HG03108 (cell line): ENCODE data around the gene ADAP1.

Source experiments
- ATAC-seq: cut with Tn5 transposase; IDR thresholded peaks from one replicate; pipeline ENCODE4 v1.9.1; 2021; ENCODE audit warnings: moderate library complexity; ENCODE audit not compliant: unreplicated experiment

ADAP1 gene

DNA sequence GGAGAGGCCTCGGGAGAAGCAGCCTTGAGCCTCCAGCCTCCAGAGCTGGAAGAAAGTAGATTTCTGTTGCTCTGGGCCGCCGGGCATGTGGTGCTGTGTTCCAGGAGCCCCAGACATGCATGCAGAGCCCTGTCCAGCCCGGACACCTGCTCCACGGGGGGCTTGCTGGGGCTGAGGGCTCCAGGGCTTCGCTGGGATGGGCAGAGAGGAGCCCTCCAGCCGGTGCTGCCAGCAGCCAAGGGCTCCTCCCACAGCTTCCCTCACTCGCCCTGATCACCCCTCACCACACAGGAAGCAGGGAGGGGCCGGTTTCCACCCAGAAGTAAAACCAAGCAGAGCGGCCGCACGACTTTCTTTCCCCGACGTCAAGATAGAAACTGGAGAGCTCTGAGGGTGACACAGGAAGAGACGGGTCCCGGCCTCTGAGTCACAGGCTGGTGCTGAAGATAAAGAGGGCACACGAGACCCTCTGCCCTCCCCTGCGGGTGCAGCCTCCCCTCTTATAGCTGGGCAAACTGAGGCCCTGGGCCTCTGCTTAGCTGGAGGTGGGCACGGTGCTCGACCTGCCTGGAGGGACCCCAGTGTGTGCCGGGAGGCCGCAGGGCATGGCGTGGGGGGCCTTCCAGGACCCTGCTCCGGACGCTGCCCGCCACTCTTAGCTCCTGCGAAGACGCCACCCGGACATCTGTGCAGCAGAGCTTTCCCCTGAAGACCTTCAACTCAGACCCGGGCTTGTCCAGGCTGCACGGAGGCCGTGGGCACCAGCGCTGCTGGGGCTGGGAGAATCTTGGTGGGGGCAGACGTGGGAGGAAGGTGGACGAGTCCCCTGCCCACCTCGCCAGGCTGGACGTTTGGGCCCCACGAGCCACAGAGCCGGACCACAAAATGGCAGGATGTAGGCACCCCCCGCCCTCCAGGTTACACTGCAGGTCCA, 31.1 kb downstream of the ADAP1 start:
- ATAC-seq = peak; percentile 73

DNA sequence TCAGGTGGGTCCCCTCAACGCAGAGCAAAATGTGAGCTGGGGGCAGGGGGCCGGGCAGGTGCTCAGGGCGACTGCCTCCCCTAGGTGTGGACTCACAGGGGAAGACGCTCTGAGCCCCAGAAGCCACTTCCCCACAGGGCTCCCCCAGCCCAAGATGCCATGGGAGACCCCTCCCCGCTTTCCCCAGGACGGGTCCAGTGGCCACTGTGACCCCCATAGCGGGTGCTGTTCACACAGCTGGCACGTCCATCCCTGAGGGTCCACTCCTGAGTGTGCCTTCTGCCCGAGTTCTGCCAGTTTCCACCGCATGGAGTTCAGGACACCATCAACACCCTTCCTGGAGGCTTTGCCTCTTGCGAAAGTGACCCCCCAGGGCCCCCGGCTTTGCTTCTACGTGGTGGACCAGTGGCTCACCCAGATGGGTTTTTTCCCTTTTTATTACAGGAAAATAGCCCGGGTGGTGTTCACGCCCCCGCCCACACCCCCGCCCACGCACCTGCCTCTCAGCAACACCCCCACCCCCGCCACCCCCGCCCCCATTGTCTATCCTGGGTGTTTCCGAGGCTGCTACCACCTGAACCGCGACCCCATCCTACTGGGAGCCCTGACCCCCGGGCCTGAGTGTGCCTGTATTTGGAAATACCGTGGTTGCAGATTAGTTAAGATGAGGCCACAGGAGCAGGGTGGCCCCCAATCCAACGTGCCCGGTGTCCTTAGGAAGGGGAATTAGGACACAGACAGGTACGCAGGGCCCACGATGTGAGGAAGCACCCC, 32.0 kb downstream of the ADAP1 start:
- no peak for ATAC-seq

DNA sequence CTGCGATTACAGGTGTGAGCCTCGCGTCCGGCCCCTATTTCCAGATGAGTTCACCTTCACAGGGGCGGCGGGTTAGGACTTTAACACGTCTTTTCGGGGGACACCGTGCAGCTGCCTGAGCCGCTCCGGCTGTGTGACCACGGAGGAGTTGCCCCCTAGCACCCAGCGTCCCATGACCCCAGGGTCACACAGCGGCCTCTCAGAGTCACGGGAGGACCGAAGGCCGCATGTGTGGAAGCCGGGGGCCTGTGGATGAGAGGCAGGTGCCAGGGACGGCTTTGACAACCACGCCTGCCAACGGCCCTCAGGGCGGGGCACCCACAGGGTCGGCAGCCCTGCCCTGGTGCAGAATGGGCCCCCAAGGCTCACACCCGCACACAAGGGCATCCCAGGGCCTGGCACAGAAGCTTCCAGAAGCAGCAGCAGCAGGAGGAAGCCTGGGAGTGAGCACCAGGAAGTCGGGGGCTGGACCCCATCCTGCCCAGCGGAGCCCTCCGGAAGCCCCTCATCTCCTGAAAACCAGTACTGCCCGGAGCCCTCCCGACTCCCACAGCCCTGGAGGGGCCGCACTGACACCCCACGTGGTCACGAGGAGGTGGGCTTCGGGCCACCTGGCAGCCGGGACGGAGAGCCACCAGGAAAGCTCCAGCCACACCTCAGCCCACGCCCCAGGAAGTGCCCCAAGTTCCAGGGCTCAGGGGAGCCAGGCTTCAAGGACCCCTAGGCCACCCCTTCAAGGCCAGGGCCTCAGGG, 32.7 kb downstream of the ADAP1 start:
- no peak for ATAC-seq

DNA sequence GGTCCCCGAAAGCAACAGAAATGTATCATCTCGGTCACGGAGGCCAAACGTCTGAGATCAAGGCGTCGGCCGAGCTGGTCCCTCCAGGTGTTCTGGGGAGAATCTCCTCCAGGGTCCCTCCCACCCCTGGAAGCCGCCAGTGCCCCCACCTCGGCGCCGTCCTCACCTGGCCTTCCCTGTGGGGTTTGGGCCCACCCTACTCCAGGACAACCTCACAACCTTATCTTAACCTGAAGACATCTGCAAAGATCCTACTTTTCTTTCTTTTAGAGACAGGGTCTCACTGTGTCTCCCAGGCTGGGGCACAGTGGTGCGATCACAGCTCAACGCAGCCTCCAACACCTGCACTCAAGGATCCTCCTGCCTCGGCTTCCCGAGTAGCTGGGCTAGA, 33.4 kb downstream of the ADAP1 start:
- no peak for ATAC-seq

DNA sequence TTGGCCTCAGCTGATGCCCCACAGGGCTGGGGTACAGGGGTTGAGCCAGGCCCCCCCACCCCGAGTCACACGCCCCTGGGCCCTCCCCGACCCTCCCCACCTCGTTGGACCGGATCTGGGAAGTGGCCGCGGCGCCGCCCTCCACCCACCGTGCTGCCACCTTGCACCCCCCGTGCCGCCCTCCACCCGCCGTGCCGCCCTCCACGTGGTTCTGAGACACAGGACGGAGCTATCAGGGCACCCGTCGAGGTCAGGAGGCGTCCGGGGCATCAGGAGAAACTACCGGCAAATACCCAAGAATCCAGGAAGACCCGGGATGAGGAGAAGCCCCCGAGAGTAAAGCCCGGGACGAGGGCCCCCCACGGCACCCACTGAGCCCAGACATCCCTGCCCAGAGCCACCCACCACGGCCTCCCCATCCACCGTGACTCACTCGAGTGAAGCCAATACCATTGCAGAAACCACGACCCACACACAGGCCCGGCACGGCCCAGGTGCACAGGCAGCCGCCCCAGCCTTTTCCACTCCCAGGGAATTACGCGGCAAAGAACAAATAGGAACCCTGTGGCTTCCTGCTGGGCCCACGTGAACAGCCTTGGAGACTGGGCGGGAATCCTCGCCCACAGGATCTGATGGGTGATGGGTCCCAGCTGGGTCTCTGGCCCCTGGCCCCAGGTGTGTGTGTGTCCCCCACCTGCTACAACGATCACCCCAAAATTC, 34.0 kb downstream of the ADAP1 start:
- no peak for ATAC-seq

DNA sequence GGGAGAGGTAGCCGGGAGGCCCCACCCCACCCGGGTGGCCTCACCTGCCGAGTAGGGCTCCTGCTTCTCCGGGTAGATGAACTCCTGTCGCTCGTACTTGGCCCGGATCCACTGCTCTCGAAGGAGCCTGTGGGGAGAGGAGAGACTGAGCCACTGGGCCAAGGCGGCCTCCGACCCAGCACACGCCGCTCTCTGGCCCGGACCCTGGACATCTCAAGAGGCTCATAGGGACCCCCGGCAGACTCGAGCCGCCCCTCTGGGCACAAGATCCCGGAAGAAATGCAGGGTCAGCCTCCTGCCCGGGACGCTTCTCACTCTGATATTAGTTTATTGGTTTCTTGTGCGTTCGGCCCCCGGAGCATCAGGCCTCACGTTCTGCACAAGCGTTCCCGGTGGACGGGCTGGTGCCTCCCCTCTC, 34.5 kb downstream of the ADAP1 start:
- ATAC-seq = no peak

DNA sequence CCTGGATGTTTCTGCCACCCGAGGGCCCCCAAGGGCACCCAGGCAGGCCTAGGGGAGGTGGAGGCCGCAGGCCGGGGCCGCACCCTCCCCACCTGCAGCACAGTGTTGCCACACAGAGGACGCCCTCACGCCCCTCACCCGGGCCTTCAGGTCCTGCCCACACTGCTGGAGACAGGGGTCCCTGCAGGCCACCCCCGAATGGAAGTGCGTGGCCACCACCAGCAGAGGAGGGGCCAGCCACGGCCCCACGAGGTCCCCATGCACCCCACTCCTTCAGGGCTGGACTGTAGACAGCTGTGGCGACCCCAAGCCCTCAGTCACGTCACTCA, 35.4 kb downstream of the ADAP1 start:
- no peak for ATAC-seq

DNA sequence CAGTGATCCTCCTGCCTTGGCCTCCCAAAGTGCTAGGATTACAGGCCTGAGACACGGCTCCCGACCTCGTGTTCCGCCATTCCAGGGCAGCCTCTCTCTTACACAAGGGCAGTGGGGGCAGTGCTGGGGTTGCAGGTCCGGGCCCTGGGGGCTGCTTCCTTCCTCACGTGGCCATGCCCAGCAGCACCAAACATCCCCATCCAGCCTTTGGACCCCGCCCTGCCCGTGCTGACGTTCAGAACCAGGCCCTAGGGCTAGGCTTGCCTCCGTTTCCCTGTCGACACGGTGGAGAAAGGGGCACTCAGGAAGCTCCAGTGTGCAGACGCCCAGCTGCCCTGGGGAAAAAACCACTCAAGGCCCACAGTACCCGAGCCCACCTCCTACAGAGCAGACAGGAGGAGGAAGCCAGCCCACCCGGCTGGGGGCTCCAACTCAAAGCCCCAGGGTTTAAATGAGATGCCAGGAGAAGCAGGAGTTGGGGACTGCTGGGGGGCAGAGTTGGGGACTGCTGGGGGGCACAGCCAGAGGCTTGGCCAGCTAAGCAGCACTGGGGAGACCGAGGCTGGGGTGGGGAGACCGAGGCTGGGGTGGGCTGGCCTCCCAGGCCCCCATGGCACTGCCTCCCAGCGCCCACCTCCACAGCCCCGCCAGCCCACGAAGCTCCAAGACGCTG, 35.9 kb downstream of the ADAP1 start:
- no peak for ATAC-seq

DNA sequence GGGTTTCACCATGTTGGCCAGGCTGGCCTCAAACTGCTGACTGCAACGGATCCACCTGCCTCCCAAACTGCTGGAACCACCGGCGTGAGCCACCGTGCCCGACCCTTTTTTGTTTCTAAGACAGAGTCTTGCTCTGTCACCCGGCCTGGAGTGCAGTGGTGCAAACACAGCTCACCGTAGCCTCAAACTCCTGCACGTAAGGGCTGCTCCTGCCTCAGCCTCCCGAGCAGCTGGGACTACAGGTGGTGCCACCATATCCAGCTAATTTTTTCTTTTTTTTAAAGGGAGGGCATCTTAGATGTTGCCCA, 36.4 kb downstream of the ADAP1 start:
- ATAC-seq = no peak

DNA sequence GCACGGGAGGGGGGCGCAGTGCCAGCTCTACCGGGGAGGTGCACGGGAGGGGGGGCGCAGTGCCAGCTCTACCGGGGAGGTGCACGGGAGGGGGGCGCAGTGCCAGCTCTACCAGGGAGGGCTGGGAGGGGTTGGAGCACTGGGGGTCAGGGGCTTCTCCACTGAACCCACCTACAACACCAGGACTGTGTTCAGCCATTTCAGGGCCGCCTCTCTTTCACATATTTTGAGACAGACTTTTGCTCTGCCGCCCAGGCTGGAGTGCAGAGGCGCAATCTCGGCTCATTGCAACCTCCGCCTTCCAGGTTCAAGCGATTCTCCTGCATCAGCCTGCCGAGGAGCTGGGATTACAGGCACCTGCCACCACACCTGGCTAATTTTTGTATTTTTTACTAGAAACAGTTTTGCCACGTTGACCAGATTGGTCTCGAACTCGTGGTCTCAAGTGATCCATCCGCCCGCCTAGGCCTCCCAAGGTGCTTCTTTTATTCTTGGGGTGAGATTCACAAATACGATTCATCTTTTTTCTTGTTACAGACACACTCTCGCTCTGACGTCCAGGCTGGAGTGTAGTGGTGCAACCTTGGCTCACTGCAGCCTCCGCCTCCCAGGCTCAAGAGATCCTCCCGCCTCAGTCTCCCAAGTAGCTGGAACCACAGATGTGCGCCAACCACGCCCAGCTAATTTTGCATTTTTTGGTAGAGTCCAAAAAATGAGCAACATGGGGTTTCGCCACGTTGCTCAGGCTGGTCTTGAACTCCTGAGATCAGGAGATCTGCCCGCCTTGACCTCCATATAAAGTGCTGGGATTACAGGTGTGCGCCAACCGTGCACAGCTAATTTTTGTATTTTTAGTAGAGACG, 37.0 kb downstream of the ADAP1 start:
- no peak for ATAC-seq

DNA sequence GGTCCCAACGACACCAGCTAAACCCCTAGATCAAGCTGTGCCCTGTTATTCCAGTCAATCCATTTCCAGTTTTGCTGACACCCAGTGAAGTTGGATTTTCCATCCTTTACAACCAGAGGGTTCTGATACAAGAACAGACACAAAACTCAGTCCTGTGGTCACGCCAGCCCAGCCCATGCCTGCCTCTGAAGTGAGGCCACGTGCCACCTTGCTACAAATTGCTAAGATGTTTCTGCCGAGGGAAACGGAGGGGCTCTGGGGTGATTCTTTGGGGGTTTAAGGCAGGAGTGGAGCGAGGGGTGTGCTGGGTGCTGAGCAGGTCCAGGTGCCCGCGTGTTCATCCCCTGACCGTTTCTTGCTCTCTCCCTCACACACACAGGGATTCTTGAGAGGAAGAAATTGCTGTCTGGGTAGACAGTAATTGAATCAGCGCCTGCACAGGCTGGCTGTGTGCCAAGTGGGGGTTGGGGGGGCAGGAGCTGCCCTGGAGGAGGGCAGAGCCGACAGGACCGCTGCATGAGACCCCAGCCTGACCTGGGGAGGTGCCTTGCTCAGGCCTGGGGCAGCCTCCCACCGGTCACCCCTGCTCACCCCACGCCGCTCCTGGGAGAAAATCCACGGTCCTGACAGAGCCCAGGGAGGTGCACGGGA, 38.1 kb downstream of the ADAP1 start:
- ATAC-seq = no peak

DNA sequence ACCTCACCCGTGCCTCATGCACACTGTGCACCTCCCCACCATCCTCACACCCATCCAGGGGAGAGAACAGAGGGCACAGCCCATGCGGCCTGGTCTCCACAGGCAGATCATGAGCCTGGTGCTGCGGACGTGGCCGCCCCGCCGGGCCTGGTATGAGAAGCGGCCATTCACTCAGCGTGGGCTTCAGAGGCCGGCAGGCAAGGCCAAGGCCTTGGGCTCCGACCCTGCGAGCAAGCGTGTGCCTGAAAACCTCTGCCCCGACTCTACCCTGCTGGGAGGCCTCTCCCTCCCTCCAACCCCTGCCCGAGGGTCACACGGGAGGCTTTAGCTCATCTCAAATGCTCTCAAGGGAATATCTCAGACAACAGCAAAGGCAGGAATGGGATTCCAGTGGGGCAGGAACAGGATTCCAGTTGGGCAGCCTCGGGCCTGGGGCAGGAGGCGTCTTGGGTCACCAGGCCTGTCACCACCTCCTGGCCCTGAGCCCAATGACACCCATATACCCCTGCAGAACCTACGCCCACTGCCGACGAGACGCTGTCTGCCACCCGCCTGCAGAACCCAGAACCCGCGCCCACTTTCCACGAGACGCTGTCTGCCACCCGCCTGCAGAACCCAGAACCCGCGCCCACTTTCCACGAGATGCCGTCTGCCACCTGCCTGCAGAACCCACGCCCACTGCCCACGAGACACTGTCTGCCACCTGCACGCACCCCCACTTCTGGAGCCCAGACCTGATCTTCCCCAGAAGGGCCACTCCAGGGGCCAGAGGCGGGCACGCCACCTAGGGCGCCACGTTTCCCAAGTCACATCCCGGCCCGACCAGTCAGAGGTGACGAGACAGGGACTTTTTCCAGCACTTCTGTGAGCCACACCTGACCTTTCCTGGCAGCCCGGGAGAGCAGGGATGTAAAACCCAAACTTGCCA, 38.9 kb downstream of the ADAP1 start:
- no peak for ATAC-seq

DNA sequence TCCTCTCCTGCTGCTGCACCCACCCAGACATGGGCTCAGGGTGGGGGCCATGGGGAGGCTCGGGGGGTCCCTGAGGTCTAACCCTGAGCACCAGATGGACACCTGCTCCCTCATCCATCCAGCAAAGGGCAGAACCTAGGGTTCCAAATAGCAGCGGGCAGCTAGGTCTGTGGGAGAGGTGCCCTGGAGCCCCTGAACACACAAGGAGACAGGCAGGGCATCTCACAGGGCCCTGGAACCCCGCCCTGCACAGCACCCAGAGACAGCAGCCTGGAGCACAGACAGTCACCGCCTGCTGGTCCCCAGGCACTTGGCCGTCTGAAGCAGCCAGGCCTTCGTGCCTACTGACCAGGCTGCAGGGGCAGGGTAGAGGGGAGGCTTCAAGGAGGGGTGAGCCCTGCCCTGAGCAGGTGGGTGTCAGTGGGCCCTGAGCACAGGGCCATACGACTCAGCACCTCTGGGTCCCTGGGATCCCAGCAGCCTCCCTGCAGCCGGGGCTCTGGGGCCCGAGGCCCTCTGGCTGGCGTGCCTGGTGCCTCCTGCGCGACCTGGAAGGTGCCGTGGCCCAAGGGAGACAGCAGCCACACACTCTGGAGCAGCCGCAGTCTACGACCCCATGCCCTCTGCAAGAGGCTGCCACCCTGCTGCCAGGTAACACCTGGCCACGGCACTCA, 39.8 kb downstream of the ADAP1 start:
- ATAC-seq = no peak

DNA sequence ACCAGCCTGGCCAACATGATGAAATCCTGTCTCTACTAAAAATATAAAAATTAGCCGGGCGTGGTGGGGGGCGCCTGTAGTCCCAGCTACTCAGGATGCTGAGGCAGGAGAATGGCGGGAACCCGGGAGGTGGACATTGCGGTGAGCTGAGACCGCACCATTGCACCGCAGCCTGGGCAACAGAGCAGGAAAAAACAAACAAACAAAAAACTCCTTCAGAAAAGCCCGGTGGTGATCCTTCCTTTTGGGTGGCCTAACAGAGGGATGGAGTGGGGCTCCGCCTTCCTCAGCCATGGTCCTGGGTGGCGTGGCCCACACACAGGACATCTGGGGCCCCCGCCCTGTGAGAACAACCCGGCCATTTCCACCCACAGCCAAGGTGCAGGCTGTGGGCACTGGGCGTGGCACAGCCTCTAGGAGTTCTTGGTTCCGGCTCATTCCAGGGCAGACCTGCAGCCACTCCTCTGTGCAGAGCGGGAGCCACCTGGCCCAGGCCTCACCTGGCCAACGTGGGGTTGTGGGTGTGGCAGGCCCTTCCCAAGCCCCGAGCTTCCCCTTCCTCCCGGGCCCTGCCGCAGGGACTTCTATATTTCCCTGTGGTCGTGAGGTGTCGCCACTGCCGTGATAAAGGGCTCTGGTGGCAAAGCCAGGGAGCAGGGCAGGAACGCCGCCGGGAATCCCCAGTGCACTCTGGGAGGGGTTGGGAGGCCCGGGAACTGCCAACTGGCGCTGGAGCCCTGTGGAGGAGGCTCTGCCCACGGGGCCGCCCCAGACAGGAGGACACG, 40.6 kb downstream of the ADAP1 start:
- no peak for ATAC-seq

DNA sequence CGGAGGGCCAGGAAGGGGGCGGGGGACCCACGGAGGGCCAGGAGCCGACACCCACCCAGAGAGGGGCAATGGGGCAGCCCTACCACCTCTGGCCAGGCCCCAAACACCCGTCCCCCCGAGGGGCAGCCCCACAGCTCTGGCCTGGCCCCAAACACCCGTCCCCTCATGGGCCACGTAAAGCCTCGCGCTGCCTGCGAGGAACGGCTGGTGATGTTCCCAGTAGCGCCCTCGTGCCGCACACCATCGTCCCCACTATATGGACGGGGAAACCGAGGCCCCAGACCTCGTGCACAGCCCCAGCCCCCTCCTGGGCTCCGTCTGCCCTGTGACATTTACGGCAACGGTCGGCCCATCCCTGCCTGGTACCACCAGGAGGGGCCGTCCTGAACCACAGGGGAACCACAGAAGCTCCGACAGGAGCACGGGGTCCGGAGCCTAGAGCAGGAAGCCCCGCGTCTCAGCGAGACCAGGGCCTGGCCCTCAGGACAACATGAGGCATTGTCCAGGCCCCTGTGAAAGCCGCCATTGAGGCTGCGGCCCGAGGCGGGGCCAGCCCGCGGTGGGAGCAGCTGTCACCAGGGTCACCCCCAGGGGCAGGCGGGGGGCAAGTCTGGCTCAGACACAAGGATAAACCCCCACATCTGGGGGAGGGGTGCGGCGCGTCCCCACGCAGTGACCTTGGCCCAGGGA, 42.5 kb downstream of the ADAP1 start:
- no peak for ATAC-seq

DNA sequence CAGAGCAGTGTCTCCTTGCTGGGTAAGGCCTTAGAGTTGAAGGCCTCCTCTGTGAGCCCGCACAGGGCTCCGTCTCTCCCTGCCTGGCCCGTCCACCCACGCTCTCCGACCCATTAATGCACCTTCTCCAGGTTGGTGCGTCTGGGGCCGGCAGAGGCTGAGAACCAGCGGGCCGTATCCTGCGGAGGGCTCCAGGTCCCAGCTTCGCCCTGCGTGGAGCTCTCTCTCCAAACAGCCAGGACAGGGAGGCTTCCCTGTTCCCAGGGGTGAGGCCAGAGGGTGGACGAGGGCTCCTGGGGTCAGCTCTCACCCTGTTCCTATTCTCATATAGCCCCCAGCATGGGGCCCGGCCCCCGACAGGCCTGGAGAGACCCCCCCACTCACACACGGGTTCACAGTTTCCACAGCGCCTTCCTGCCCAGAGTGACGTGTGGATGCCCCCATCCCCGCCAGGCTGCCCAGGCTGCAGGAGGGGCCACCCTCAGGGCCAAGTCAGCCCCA, 43.5 kb downstream of the ADAP1 start:
- ATAC-seq = no peak
